Karpas-422 (cell line): Measurements from ENCODE around the gene CLIC5. TPM values are rescaled to one million over a fixed set of nuclear protein-coding genes. Genes with fewer than 3 reads are reported as not detected.

Experiments
- DNase-seq: peaks from one replicate; pipeline ENCODE4 v3.0.0-alpha.2; 2015
- H2AFZ ChIP-seq: fragments of 200-600 bp; sonication (generic); 2 replicates; pipeline ENCODE4 v1.6.1; 2014; ENCODE audit warnings: antibody characterized with exemption, low read length, mixed read lengths
- H3K27ac ChIP-seq: fragments of 200-600 bp; sonication (generic); 2 replicates; pipeline ENCODE4 v1.5.1; 2014; ENCODE audit warnings: mild to moderate bottlenecking, low read length, moderate library complexity
- H3K27me3 ChIP-seq: fragments of 200-600 bp; sonication (generic); 2 replicates; pipeline ENCODE4 v1.6.1; 2014; ENCODE audit warnings: low read length, mixed read lengths
- H3K36me3 ChIP-seq: fragments of 200-600 bp; sonication (generic); 2 replicates; pipeline ENCODE4 v1.6.1; 2014; ENCODE audit warnings: low read length, mixed read lengths; ENCODE audit not compliant: insufficient read depth
- H3K4me1 ChIP-seq: fragments of 200-600 bp; sonication (generic); 2 replicates; pipeline ENCODE4 v1.6.1; 2014; ENCODE audit warnings: mild to moderate bottlenecking, low read length, mixed read lengths
- H3K4me2 ChIP-seq: fragments of 200-600 bp; sonication (generic); 2 replicates; pipeline ENCODE4 v1.6.1; 2014; ENCODE audit warnings: low read length, low read depth, mild to moderate bottlenecking; ENCODE audit not compliant: poor library complexity, severe bottlenecking
- H3K4me3 ChIP-seq: fragments of 200-600 bp; sonication (generic); 2 replicates; pipeline ENCODE4 v1.5.1; 2014; ENCODE audit warnings: mild to moderate bottlenecking, antibody characterized with exemption, low read length, mixed read lengths
- H3K79me2 ChIP-seq: fragments of 200-600 bp; sonication (generic); 2 replicates; pipeline ENCODE4 v1.6.1; 2014; ENCODE audit warnings: mild to moderate bottlenecking, low read length, mixed read lengths
- H3K9ac ChIP-seq: fragments of 200-600 bp; sonication (generic); 2 replicates; pipeline ENCODE4 v1.6.0; 2014; ENCODE audit warnings: low read length
- H3K9me2 ChIP-seq: fragments of 200-600 bp; sonication (generic), shearing (Covaris generic); replicated peaks from 2 replicates; pipeline ENCODE4 v1.6.0; 2014; ENCODE audit warnings: mild to moderate bottlenecking, low read length, moderate library complexity; ENCODE audit not compliant: insufficient read depth
- H3K9me3 ChIP-seq: fragments of 300-700, 200-600 bp; sonication (generic); 2 replicates; pipeline ENCODE4 v1.6.1; 2014; ENCODE audit warnings: low read length, mixed read lengths
- H4K20me1 ChIP-seq: fragments of 200-600 bp; sonication (generic); 2 replicates; pipeline ENCODE4 v1.6.1; 2014; ENCODE audit warnings: mild to moderate bottlenecking, antibody characterized with exemption, low read length, low read depth; ENCODE audit not compliant: insufficient read depth
- total RNA-seq: library from RNA; depleted of rRNA; stranded (reverse); fragments of >200 nt; shearing (Covaris generic); gene quantifications from 2 replicates; pipeline ENCODE4 v1.2.3, GENCODE V29; 2014; ENCODE audit warnings: low replicate concordance; rRNA removed

The CLIC5 gene
- not detected in 2 replicates for total RNA-seq

DNA sequence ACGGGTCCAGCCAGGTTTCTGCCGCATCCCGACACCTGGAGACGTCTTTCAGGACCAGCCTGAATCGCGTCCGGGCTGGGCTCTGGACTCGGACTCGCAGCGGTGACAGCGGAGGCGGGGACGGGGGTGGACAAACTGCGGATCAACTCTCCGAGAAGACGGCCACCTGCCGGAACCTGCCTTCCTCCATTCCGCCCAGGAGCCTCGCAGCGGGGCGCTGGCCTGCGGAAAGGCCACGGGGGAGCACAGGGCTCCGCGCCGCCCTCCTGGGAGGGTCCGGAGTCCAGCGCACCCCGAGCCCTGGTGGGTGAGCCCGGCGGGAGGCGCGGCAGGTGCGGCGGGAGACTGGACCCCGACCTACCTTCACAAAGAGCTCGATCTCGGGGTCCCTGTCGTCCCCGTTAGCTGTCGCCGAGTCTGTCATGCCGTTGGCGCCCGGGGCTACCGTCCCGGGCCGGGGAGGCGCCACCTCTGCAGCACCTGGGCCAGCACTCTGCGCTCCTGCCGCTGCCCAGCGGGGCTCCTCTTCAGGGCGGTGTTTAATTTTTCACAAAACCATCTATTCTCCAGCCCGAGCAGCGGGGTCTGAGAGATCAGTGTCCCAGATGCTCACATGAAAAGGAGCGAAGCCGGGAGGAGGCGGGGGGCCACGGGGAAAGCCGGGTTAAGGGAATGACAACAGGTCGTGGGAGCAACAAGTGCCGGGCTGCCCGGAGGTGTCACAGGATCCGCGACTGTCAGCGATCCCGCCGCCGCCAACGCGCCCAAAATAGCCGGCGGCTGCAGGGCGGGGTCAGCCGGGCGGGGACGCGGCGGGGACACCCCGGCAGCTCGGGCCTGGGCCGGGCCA, at the start of gene CLIC5:
Gene CLIC5 (minus strand): TSS at position 742 of the 850 bp plus-strand sequence. CDS start 318 bp downstream, at position 424.
- no peak for DNase-seq
- no peak within 1 kb of the TSS for H3K4me3 ChIP-seq

DNA sequence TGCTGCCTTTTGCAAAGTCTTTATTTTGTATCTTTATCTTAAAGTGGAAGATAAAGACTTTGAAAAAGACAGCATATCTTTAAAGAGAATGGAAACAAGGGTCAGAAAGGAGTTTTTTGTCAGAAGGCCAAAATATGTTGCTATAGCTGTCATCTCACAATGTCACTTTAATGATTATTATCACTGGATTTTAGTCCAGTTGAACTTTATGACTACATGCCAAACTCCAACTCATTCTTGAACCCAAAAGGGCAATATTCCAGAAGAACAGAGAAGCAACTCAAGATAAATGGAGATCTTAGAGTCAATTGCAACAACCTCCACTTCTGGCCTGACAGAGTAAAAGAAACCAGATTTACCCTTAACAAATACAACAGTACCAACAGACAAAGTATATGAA, 47.3 kb upstream of the CLIC5 start:
- H3K9me2 ChIP-seq = no peaks in the 10 kb centered on the region
- DNase-seq = no peak
- H3K4me3 ChIP-seq = no peak overlapping the region
- no peaks in the 10 kb centered on the region for H3K79me2 ChIP-seq
- H3K9ac ChIP-seq = no peak overlapping the region
- 0 out of 2 replicates have a peak, but pooled peaks cover 2% of the 10 kb centered on the region for H3K27me3 ChIP-seq
- no peak overlapping the region for H3K27ac ChIP-seq
- no peaks in the 10 kb centered on the region for H4K20me1 ChIP-seq
- no peak overlapping the region for H2AFZ ChIP-seq
- H3K36me3 ChIP-seq = no peaks in the 10 kb centered on the region
- H3K9me3 ChIP-seq = no peaks in the 10 kb centered on the region
- no peak overlapping the region for H3K4me2 ChIP-seq
- no peaks in the 10 kb centered on the region for H3K4me1 ChIP-seq

More for the DNA sequence above, at the start of gene CLIC5:
- Histone ChIP-seq H3K4me1 (no peaks in the 10 kb centered on the region; the same call in 1 of the 2 replicates), H3K36me3 (no peaks in the 10 kb centered on the region), H3K9ac (no peak within 1 kb of the TSS), H3K4me2 (no peak within 1 kb of the TSS), H3K27ac (no peak within 1 kb of the TSS), H3K9me2 (no peaks in the 10 kb centered on the region), H3K27me3 (no peaks in the 10 kb centered on the region), H4K20me1 (no peaks in the 10 kb centered on the region), H3K79me2 (no peaks in the 10 kb centered on the region), H2AFZ (no peak within 1 kb of the TSS), H3K9me3 (no peaks in the 10 kb centered on the region)

GRCh38 chr6:46062312-46062711, 46.7 kb upstream of the CLIC5 start:
- Histone ChIP-seq H3K79me2 (no peaks in the 10 kb centered on the region), H3K9me3 (no peaks in the 10 kb centered on the region), H3K9ac (no peak overlapping the region), H3K4me1 (no peaks in the 10 kb centered on the region), H3K27ac (no peak overlapping the region), H3K27me3 (0 out of 2 replicates have a peak, but pooled peaks cover 2% of the 10 kb centered on the region), H3K36me3 (no peaks in the 10 kb centered on the region), H3K9me2 (no peaks in the 10 kb centered on the region), H3K4me2 (no peak overlapping the region), H2AFZ (no peak overlapping the region), H3K4me3 (no peak overlapping the region), H4K20me1 (no peaks in the 10 kb centered on the region)
- no peak for DNase-seq

GRCh38 chr6:46061497-46061896, 45.8 kb upstream of the CLIC5 start:
- Histone ChIP-seq H3K27me3 (0 out of 2 replicates have a peak, but pooled peaks cover 2% of the 10 kb centered on the region), H2AFZ (no peak overlapping the region), H3K9me3 (no peaks in the 10 kb centered on the region), H3K27ac (no peak overlapping the region), H3K9me2 (no peaks in the 10 kb centered on the region), H3K4me2 (no peak overlapping the region), H3K4me1 (no peaks in the 10 kb centered on the region), H3K36me3 (no peaks in the 10 kb centered on the region), H3K9ac (no peak overlapping the region), H3K79me2 (no peaks in the 10 kb centered on the region), H4K20me1 (no peaks in the 10 kb centered on the region), H3K4me3 (no peak overlapping the region)
- no peak for DNase-seq

GRCh38 chr6:46059608-46060007, 43.9 kb upstream of the CLIC5 start:
- Histone ChIP-seq H3K4me1 (no peaks in the 10 kb centered on the region; the same call in 1 of the 2 replicates), H3K9me3 (no peaks in the 10 kb centered on the region), H3K36me3 (no peaks in the 10 kb centered on the region), H4K20me1 (no peaks in the 10 kb centered on the region), H3K4me3 (no peak overlapping the region), H2AFZ (no peak overlapping the region), H3K4me2 (no peak overlapping the region), H3K27ac (no peak overlapping the region), H3K9me2 (no peaks in the 10 kb centered on the region), H3K9ac (no peak overlapping the region), H3K79me2 (no peaks in the 10 kb centered on the region), H3K27me3 (0 out of 2 replicates have a peak, but pooled peaks cover 2% of the 10 kb centered on the region)
- no peak for DNase-seq

GRCh38 chr6:46058951-46059350, 43.3 kb upstream of the CLIC5 start:
- no peak overlapping the region for H3K9ac ChIP-seq
- no peaks in the 10 kb centered on the region for H3K36me3 ChIP-seq
- no peak overlapping the region for H3K4me2 ChIP-seq
- H3K4me3 ChIP-seq = no peak overlapping the region
- H2AFZ ChIP-seq = no peak overlapping the region
- H4K20me1 ChIP-seq = no peaks in the 10 kb centered on the region
- H3K27ac ChIP-seq = no peak overlapping the region
- no peak for DNase-seq
- H3K9me2 ChIP-seq = no peaks in the 10 kb centered on the region
- H3K79me2 ChIP-seq = no peaks in the 10 kb centered on the region
- no peaks in the 10 kb centered on the region; the same call in 1 of the 2 replicates for H3K4me1 ChIP-seq
- 0 out of 2 replicates have a peak, but pooled peaks cover 2% of the 10 kb centered on the region for H3K27me3 ChIP-seq
- no peaks in the 10 kb centered on the region for H3K9me3 ChIP-seq

GRCh38 chr6:46057792-46058191, 42.1 kb upstream of the CLIC5 start:
- Histone ChIP-seq H3K27me3 (0 out of 2 replicates have a peak, but pooled peaks cover 2% of the 10 kb centered on the region), H4K20me1 (no peaks in the 10 kb centered on the region), H3K9ac (no peak overlapping the region), H2AFZ (no peak overlapping the region), H3K9me3 (no peaks in the 10 kb centered on the region), H3K4me1 (no peaks in the 10 kb centered on the region; the same call in 1 of the 2 replicates), H3K4me3 (no peak overlapping the region), H3K36me3 (no peaks in the 10 kb centered on the region), H3K9me2 (no peaks in the 10 kb centered on the region), H3K79me2 (no peaks in the 10 kb centered on the region), H3K27ac (no peak overlapping the region), H3K4me2 (no peak overlapping the region)
- no peak for DNase-seq

- Histone ChIP-seq H4K20me1 (no peaks in the 10 kb centered on the region), H3K79me2 (no peaks in the 10 kb centered on the region), H3K9me3 (no peaks in the 10 kb centered on the region), H3K36me3 (no peaks in the 10 kb centered on the region), H3K4me3 (no peak overlapping the region), H2AFZ (no peak overlapping the region), H3K27me3 (0 out of 2 replicates have a peak, but pooled peaks cover 2% of the 10 kb centered on the region), H3K27ac (no peak overlapping the region), H3K4me2 (no peak overlapping the region), H3K4me1 (no peaks in the 10 kb centered on the region; the same call in 1 of the 2 replicates), H3K9me2 (no peaks in the 10 kb centered on the region), H3K9ac (no peak overlapping the region)
- DNase-seq = no peak
These were observed 41.4 kb upstream of the CLIC5 start for GRCh38 chr6:46056906-46057529.
